Coronary artery (tissue), 2 donors: Measurements from ENCODE around the gene SH3GL1.

Experiments
- DNase-seq: peaks from one replicate; pipeline ENCODE4 v3.0.0-alpha.2; 2017; ENCODE audit warnings: low spot score
- H3K27ac ChIP-seq, 2 donors: fragments of 200-600 bp; sonication (generic); one replicate each; pipeline ENCODE4 v1.5.1; 2016 to 2019
- H3K4me3 ChIP-seq: fragments of 200-600 bp; sonication (generic); 2 replicates; pipeline ENCODE4 v1.5.1; 2016; ENCODE audit warnings: mild to moderate bottlenecking, moderate library complexity
- TF ChIP-seq, protein P1 (sequence below): fragments of 200-600 bp; sonication (generic); IDR thresholded peaks from one replicate; pipeline ENCODE4 v1.5.1; 2019; ENCODE audit warnings: antibody characterized with exemption

Gene SH3GL1

DNA sequence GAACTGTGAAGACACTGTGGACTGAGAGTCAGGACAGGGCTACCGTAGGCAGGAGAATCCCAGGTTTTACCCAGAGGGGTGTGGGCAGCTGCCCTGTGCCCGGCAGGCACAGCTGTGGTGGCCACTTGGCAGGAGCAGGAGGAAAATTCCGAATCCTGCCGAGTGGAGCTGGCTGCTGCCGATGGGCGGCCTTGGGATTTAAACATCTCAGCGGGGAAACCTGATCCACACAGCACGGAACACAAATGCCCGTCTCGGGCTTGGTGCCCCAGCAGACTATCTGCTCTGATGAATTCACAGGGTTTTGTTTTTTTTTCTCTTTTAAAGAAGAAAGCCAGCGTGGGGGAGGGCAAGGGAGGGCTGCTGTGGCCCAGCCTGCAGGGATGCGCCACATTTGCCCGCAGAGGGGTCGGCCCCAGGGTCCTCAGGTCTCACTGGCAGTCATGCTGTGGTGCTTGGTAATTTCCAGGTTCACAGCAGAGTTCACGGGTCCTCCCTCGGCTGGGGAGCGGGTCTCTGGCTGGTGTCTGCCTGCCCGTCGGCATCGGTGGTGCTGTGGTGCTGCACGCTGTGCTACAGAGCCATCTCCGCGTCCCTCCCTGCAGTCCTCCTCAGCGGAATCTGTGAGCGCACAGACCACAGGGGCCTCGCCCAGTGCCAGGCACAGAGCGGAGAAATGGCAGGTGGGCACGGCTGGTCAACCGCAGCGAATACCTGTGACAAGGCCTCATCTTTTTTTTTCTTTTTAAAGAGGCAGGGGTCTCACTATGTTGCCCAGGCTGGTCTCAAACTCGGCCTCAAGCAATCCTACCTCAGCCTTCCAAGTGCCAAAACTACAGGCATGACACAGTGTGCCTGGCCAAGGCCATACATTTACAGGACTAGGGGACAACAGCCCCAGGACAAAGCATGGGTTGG, 28.8 kb downstream of the SH3GL1 start:
- no peak for DNase-seq
- Histone ChIP-seq H3K4me3 (no peak overlapping the region), H3K27ac (peak overlapping the region in 1 of 2 donors; percentile 97)
- TF ChIP-seq, protein P1, sequence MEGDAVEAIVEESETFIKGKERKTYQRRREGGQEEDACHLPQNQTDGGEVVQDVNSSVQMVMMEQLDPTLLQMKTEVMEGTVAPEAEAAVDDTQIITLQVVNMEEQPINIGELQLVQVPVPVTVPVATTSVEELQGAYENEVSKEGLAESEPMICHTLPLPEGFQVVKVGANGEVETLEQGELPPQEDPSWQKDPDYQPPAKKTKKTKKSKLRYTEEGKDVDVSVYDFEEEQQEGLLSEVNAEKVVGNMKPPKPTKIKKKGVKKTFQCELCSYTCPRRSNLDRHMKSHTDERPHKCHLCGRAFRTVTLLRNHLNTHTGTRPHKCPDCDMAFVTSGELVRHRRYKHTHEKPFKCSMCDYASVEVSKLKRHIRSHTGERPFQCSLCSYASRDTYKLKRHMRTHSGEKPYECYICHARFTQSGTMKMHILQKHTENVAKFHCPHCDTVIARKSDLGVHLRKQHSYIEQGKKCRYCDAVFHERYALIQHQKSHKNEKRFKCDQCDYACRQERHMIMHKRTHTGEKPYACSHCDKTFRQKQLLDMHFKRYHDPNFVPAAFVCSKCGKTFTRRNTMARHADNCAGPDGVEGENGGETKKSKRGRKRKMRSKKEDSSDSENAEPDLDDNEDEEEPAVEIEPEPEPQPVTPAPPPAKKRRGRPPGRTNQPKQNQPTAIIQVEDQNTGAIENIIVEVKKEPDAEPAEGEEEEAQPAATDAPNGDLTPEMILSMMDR: no peak

GRCh38 chr19:4370418-4371041, 29.8 kb downstream of the SH3GL1 start:
- Histone ChIP-seq H3K27ac (peak overlapping the region in 1 of 2 donors; percentile 7), H3K4me3 (peak overlapping the region; percentile 56)
- TF ChIP-seq, protein P1: no peak
- DNase-seq: no peak

GRCh38 chr19:4369888-4370260, 30.5 kb downstream of the SH3GL1 start:
- TF ChIP-seq, protein P1: no peak
- no peak for DNase-seq
- Histone ChIP-seq H3K4me3 (peak overlapping the region; percentile 56), H3K27ac (peak overlapping the region in 1 of 2 donors; percentile 7)

- DNase-seq: no peak
- Histone ChIP-seq H3K27ac (peak overlapping the region in 1 of 2 donors; percentile 75), H3K4me3 (peak overlapping the region; percentile 56)
- TF ChIP-seq, protein P1: no peak
These were observed 31.0 kb downstream of the SH3GL1 start for GRCh38 chr19:4369109-4369887.

- Histone ChIP-seq H3K27ac (peak overlapping the region in 1 of 2 donors; percentile 45), H3K4me3 (no peak overlapping the region)
- TF ChIP-seq, protein P1: no peak
- DNase-seq: no peak
These were observed 32.1 kb downstream of the SH3GL1 start for GRCh38 chr19:4368128-4368820.

GRCh38 chr19:4367781-4368127, 32.6 kb downstream of the SH3GL1 start:
- peak overlapping the region in 1 of 2 donors; percentile 45 for H3K27ac ChIP-seq
- H3K4me3 ChIP-seq: no peak overlapping the region
- no peak for DNase-seq
- TF ChIP-seq, protein P1: no peak
